GM10847 (cell line): ENCODE measurements around the gene ENG.

Experiments
- POLR2A ChIP-seq: IDR thresholded peaks from 2 replicates; pipeline ENCODE4 v1.6.1; 2011; ENCODE audit not compliant: insufficient read length; ENCODE audit errors: extremely low read depth

ENG gene

GRCh38 chr9:127802576-127803443, 51.6 kb downstream of the ENG start, which contains the start of gene FPGS:
TSS of gene FPGS (plus strand) at chr9:127802882. CDS start at chr9:127802925, 43 bp downstream.
- peak; percentile 92 for TF ChIP-seq POLR2A

DNA sequence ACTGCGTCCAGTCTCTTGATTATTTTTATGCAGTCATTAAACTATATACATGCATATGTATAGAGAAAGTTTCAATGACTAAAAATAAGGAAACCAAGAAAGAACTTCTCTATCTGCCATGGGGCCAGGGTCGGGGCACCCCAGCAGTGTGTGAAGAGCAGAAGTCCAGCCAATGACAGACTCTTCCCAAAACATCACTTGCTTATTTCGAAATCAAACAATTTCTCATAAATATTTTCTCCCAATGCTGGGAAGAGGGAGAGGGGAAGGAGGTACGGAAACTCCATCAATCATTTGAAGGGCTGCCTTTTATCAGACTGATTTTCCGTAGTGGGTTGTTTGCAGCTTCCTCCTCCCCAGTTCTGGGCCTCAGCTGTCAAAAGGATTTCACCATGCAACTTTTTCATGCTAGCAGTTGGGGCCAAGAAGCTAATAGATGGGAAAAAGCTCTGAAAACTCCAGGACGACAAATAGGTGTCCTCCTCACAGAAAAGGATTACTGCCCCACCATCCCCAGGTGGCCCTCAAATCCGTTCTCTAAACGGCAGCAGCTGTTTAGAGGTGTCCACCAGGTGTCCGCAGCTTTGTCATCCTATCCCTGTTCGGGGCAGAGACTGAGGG, 52.4 kb downstream of the ENG start:
- no peak for TF ChIP-seq POLR2A

- TF ChIP-seq POLR2A: no peak
Observed at GRCh38 chr9:127796852-127797370, 57.5 kb downstream of the ENG start.

DNA sequence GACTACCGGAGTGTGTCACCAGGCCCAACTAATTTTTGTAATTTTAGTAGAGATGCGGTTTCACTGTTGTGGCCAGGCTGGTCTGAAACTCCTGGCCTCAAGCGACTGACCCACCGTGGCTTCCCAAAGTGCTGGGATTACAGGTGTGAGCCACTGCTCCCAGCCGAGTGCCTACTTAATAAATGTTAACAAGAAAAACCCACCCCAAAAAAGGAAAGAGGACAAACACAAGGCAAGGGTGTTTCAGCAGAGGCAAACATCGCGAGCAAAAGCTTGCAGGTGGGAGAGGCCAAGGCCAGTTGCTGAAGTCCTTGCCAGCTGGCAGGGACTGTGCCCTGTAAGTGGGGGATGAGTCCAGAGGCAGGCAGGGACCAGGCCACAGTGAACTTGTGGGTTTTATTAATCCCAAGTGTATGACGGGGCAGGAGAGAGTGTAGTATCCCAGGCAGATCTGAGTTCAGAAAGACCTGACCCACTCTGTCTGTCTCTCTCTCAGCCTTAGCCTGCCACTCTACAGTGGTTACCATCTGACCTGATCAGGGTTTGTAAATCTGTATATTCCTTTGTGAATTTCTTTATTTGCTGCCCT, 58.1 kb downstream of the ENG start:
- no peak for TF ChIP-seq POLR2A

GRCh38 chr9:127794001-127794791, 60.3 kb downstream of the ENG start:
- no peak for TF ChIP-seq POLR2A

DNA sequence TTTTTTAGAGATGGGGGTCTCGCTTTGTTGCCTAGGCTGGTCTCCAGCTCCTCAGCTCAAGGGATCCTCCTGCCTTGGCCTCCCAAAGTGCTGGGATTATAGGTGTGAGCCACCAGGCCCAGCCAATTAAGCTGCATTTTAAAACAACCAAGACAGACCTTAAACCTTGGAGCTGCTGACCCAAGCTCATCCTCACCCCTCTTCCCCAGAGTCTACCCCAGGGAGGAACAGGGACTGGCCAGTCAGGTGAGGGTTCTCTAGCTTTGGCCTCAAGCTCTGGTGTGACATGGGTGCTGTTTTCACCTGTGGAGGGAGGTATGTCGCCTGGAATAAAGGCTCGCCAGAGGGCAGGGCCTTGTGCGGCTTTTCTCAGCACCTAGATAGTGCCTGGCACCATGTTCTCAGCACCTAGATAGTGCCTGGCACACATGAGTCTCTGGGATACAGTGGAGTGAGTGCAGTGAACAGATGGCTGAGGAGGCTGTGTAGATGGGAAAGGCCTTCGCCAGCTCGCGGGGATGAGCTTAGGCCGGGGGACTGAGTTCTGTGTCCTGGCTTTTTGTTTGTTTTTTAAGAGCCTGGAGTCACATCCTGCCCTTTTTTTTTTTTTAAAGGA, 61.3 kb downstream of the ENG start:
- no peak for TF ChIP-seq POLR2A

- no peak for TF ChIP-seq POLR2A
Observed at GRCh38 chr9:127792417-127793031, 61.9 kb downstream of the ENG start.

DNA sequence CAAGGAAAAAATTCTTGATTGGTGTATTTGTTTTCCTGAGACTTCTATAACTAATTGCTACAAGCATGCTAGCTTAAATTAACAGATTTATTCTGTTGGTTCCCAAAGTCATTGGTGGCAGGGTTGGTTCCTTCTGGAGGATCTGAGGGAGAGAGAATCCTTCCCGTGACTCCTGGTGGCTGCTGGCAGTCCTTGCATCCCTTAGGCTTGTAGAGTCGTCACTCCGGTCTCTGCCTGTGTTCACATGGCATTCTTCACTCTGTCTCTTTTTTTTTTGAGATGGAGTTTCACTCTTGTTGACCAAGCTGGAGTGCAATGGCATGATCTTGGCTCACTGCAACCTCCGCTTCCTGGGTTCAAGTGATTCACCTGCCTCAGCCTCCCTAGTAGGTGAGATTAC, 63.4 kb downstream of the ENG start:
- no peak for TF ChIP-seq POLR2A

DNA sequence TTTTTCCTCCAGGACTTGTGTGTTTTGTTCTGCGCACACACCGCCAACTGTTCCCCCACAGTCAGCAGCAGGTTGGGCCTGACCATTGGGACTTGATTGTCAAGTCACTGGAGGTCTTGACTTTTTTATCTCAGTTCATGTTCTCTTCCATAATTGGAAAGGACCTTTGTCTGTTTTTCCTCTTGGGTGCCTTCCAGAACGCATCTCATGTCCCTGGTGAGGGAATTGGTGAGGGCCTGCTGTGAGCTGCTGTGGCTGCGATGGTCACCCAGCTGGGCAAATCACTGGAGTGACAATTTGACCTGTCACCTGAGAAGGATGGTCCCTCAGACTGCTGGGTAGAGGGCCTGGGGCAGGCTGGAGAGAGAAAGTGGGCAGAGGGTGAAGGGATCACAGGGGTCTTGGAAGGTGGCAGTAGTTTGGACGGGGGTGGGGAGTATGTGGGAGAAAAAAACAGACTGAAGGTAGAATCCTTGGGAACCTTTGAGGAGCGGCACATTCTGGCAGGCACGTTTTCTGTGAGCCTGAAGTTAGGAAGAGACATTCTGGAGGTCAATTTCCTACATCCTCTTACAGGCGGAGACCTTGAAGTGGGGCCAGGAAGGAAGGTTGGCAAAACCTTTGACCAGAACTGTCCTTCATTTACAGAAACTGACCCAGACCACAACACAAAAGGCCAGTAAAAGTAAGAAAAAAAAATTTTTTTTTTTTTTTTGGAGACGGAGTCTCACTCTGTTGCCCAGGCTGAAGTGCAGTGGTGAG, 64.2 kb downstream of the ENG start:
- TF ChIP-seq POLR2A: no peak

DNA sequence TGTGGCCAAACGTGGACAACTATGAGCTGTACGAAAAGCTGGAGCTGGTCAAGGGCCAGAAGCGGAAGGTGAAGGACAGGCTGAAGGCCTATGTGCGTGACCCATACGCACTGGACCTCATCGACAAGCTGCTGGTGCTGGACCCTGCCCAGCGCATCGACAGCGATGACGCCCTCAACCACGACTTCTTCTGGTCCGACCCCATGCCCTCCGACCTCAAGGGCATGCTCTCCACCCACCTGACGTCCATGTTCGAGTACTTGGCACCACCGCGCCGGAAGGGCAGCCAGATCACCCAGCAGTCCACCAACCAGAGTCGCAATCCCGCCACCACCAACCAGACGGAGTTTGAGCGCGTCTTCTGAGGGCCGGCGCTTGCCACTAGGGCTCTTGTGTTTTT, 65.3 kb downstream of the ENG start:
- no peak for TF ChIP-seq POLR2A

DNA sequence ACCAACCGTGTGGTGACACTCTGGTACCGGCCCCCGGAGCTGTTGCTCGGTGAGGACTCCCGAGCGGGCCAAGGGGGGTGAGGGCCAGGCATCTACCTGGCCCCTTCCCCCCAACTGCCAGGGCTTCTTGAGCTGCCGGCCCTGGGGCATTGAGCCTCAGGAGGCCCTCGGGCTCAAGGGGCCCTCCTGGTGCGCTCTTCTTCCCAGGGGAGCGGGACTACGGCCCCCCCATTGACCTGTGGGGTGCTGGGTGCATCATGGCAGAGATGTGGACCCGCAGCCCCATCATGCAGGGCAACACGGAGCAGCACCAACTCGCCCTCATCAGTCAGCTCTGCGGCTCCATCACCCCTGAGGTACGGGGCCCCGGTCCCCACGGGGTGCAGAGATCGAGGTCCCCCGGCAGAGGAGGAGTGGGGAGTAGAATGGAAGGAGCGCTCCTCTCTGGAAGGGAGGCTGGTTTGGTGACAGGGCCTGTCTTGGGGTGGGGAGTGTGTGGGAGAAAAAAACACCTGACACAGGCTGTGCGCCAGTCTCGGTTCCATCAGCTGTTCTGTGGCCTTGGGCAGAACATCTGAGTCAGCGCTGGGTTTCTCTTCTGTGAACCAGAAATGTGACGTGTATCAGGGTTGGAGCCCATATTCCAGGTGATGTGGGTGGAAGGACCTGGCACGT, 66.0 kb downstream of the ENG start:
- no peak for TF ChIP-seq POLR2A

DNA sequence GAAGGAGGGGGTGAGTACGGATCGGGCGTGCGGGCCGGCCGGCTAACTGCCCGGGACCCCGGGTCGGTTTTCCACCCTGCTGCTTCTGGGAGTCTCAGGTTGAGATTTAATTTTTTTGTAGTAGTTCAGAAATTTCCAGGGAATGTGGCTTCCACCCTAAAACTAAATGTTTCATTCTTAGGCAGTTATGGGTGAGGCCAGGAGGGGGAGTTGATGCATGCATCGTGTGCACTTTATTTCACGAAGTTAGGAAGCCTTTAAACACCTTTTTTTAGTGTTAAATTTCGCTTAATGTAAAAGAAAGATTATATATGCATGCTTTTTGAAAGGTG, 67.7 kb downstream of the ENG start:
- TF ChIP-seq POLR2A: no peak
